Measurements from ENCODE around the gene LTA.

The LTA gene

GRCh38 chr6:31569861-31570536, 2.1 kb upstream of the LTA start:
- no peaks in the 10 kb centered on the region for H3K9me3 Mint-ChIP-seq
- H3K4me1 Mint-ChIP-seq (ENCODE audit: low read depth in 2 of 2), result peaks cover 61 to 78% of the 10 kb centered on the region in 2 donors
- no peaks in the 10 kb centered on the region for H3K27me3 Mint-ChIP-seq
- ATAC-seq (replicated peaks) (no peak), DNase-seq (no peak)
- H3K27ac Mint-ChIP-seq, result peak overlapping the region; percentile 94 to 98
- peaks cover 52% of the 10 kb centered on the region for H3K36me3 Mint-ChIP-seq (ENCODE audit: insufficient read depth)
- H3K4me3 Mint-ChIP-seq, result peak overlapping the region in 1 of 2 donors; percentile 40

GRCh38 chr6:31573239-31574105, 1.4 kb downstream of the LTA start:
- no peak for ATAC-seq (replicated peaks)
- Mint-ChIP-seq H3K9me3 (no peaks in the 10 kb centered on the region), H3K27me3 (no peaks in the 10 kb centered on the region), H3K27ac (peak overlapping the region; percentile 92 to 98), H3K36me3 (ENCODE audit: insufficient read depth) (peaks cover 66% of the 10 kb centered on the region), H3K4me1 (ENCODE audit: low read depth in 2 of 2) (peaks cover 68 to 89% of the 10 kb centered on the region in 2 donors), H3K4me3 (peak overlapping the region; percentile 82 to 99)
- DNase-seq, result no peak

- Mint-ChIP-seq H3K36me3 (ENCODE audit: insufficient read depth) (peaks cover 66% of the 10 kb centered on the region), H3K4me3 (peak overlapping the region; percentile 82 to 99), H3K4me1 (ENCODE audit: low read depth in 2 of 2) (peaks cover 70 to 89% of the 10 kb centered on the region in 2 donors), H3K27ac (peak overlapping the region; percentile 92 to 98), H3K27me3 (no peaks in the 10 kb centered on the region), H3K9me3 (no peaks in the 10 kb centered on the region)
- DNase-seq (no peak), ATAC-seq (replicated peaks) (no peak)
These were observed 2.3 kb downstream of the LTA start for GRCh38 chr6:31574106-31575061.

- DNase-seq, result peak; percentile 57 to 63 (median 59)
- H3K36me3 Mint-ChIP-seq (ENCODE audit: insufficient read depth), result peaks cover 66% of the 10 kb centered on the region
These were observed 3.3 kb downstream of the LTA start, which contains the start of gene TNF for GRCh38 chr6:31575335-31575901. TSS of gene TNF (plus strand) at chr6:31575565. CDS start at chr6:31575742, 177 bp downstream.

GRCh38 chr6:31575952-31576685, 4.0 kb downstream of the LTA start:
- ATAC-seq (replicated peaks) (no peak), DNase-seq (no peak)
- H3K4me1 Mint-ChIP-seq (ENCODE audit: low read depth in 2 of 2), result peaks cover 75 to 91% of the 10 kb centered on the region in 2 donors
- H3K27ac Mint-ChIP-seq, result peak overlapping the region; percentile 92 to 98
- H3K4me3 Mint-ChIP-seq, result peak overlapping the region; percentile 82 to 99
- H3K9me3 Mint-ChIP-seq, result no peaks in the 10 kb centered on the region
- no peaks in the 10 kb centered on the region for H3K27me3 Mint-ChIP-seq
- peaks cover 73% of the 10 kb centered on the region for H3K36me3 Mint-ChIP-seq (ENCODE audit: insufficient read depth)

More at GRCh38 chr6:31575335-31575901, 3.3 kb downstream of the LTA start, which contains the start of gene TNF:
- peak within 1 kb of the TSS; percentile 82 to 99 for H3K4me3 Mint-ChIP-seq
- peaks cover 72 to 90% of the 10 kb centered on the region in 2 donors for H3K4me1 Mint-ChIP-seq (ENCODE audit: low read depth in 2 of 2)
- H3K27me3 Mint-ChIP-seq, result no peaks in the 10 kb centered on the region
- no peaks in the 10 kb centered on the region for H3K9me3 Mint-ChIP-seq
- peak; percentile 12 for ATAC-seq (replicated peaks)
- H3K27ac Mint-ChIP-seq, result peak within 1 kb of the TSS; percentile 92 to 98

- H3K9me3 Mint-ChIP-seq, result no peaks in the 10 kb centered on the region
- peak; percentile 15 for ATAC-seq (replicated peaks)
- no peaks in the 10 kb centered on the region for H3K27me3 Mint-ChIP-seq
- peak in 2 of 3 experiments; percentile 35 to 44 for DNase-seq
- peaks cover 78 to 91% of the 10 kb centered on the region in 2 donors for H3K4me1 Mint-ChIP-seq (ENCODE audit: low read depth in 2 of 2)
- peaks cover 77% of the 10 kb centered on the region for H3K36me3 Mint-ChIP-seq (ENCODE audit: insufficient read depth)
- H3K4me3 Mint-ChIP-seq, result peak overlapping the region; percentile 82 to 99
- H3K27ac Mint-ChIP-seq, result peak overlapping the region; percentile 92 to 98
These were observed 4.9 kb downstream of the LTA start for GRCh38 chr6:31576897-31577578.

- Mint-ChIP-seq H3K36me3 (ENCODE audit: insufficient read depth) (peaks cover 72% of the 10 kb centered on the region), H3K9me3 (no peaks in the 10 kb centered on the region)
- DNase-seq, result no peak
These were observed 5.5 kb downstream of the LTA start for GRCh38 chr6:31577579-31577966.

GRCh38 chr6:31578184-31579118, 6.4 kb downstream of the LTA start:
- peak overlapping the region; percentile 82 to 99 for H3K4me3 Mint-ChIP-seq
- H3K4me1 Mint-ChIP-seq (ENCODE audit: low read depth in 2 of 2), result peaks cover 79 to 90% of the 10 kb centered on the region in 2 donors
- ATAC-seq (replicated peaks) (no peak), DNase-seq (no peak)
- peak overlapping the region; percentile 98 to 99 for H3K27ac Mint-ChIP-seq
- no peaks in the 10 kb centered on the region for H3K27me3 Mint-ChIP-seq
- peaks cover 67% of the 10 kb centered on the region for H3K36me3 Mint-ChIP-seq (ENCODE audit: insufficient read depth)
- no peaks in the 10 kb centered on the region for H3K9me3 Mint-ChIP-seq

More at GRCh38 chr6:31577579-31577966, 5.5 kb downstream of the LTA start:
- Mint-ChIP-seq H3K27me3 (no peaks in the 10 kb centered on the region), H3K4me3 (peak overlapping the region; percentile 82 to 99), H3K27ac (peak overlapping the region; percentile 92 to 98), H3K4me1 (ENCODE audit: low read depth in 2 of 2) (peaks cover 80 to 92% of the 10 kb centered on the region in 2 donors)
- no peak for ATAC-seq (replicated peaks)

- ATAC-seq (replicated peaks) (no peak), DNase-seq (no peak)
- no peaks in the 10 kb centered on the region for H3K9me3 Mint-ChIP-seq
- H3K27ac Mint-ChIP-seq, result peak overlapping the region; percentile 98 to 99
- H3K4me3 Mint-ChIP-seq, result peak overlapping the region; percentile 82 to 99
- H3K36me3 Mint-ChIP-seq (ENCODE audit: insufficient read depth), result peaks cover 62% of the 10 kb centered on the region
- peaks cover 72 to 83% of the 10 kb centered on the region in 2 donors for H3K4me1 Mint-ChIP-seq (ENCODE audit: low read depth in 2 of 2)
- no peaks in the 10 kb centered on the region for H3K27me3 Mint-ChIP-seq
These were observed 7.0 kb downstream of the LTA start for GRCh38 chr6:31579119-31579505.

GRCh38 chr6:31579546-31580437, 7.7 kb downstream of the LTA start:
- no peak for ATAC-seq (replicated peaks)
- Mint-ChIP-seq H3K27ac (peak overlapping the region; percentile 98 to 99), H3K4me1 (ENCODE audit: low read depth in 2 of 2) (peaks cover 69 to 76% of the 10 kb centered on the region in 2 donors), H3K9me3 (no peaks in the 10 kb centered on the region), H3K4me3 (peak overlapping the region; percentile 82 to 99), H3K36me3 (ENCODE audit: insufficient read depth) (peaks cover 59% of the 10 kb centered on the region), H3K27me3 (no peaks in the 10 kb centered on the region)
- DNase-seq, result no peak
